Endothelial cell of umbilical vein (primary cell): ENCODE data around the gene AIF1. TPM values are rescaled to one million over a fixed set of nuclear protein-coding genes. Genes with fewer than 3 reads are reported as not detected.
A peak's percentile ranks its signal among the peaks of the same experiment; 100 is the strongest.

Experiments
- BruUV-seq: library from RNA; stranded (reverse); fragments of 400-500 nt; replicated peaks from 2 replicates; lab custom pipeline; 2021; lab: Mats Ljungman, UMichigan
- CTCF ChIA-PET: fragments of 300-600, 350-600 bp; sonication (Branson Sonifier 250); formaldehyde crosslinking; loops from one replicate; lab custom pipeline; 2021; ENCODE audit warnings: antibody characterized with exemption, inconsistent platforms; lab: Charles Lee
- POLR2A ChIA-PET: fragments of 300-600, 350-600 bp; sonication (Branson Sonifier 250); formaldehyde crosslinking; loops from one replicate; lab custom pipeline; 2021; ENCODE audit warnings: antibody characterized with exemption, inconsistent platforms; lab: Charles Lee
- DNase-seq: peaks from one replicate; pipeline ENCODE4 v3.0.0-alpha.2; 2011; ENCODE audit warnings: low read depth, low spot score
- FAIRE-seq: peaks from 2 replicates; lab custom pipeline; 2011; peaks lifted over from hg19 to GRCh38; lab: Jason Lieb, UNC
- H2AFZ ChIP-seq: 2 replicates; pipeline ENCODE4 v1.6.0; 2012; ENCODE audit warnings: low read depth, low read length, control low read depth, inconsistent platforms
- H3K27ac ChIP-seq: 2 replicates; pipeline ENCODE4 v1.5.1; 2011; ENCODE audit warnings: low read depth, mild to moderate bottlenecking, control low read depth, low read length, moderate library complexity; ENCODE audit not compliant: insufficient read depth
- H3K27me3 ChIP-seq, 2 experiments: 2 replicates each; pipeline versions ENCODE4 v1.6.0 to v1.6.1; 2011; ENCODE audit warnings: low read length in 2 of 2, mixed read lengths in 1 of 2; ENCODE audit not compliant: control insufficient read depth in 2 of 2, insufficient read depth in 2 of 2
- H3K36me3 ChIP-seq, 2 experiments: 2 replicates in 1 of 2; 3 replicates in 1 of 2; pipeline ENCODE4 v1.5.1; 2011; ENCODE audit warnings: low read length in 2 of 2, mild to moderate bottlenecking in 1 of 2, moderate library complexity in 1 of 2; ENCODE audit not compliant: control insufficient read depth in 2 of 2, insufficient read depth in 2 of 2; ENCODE audit errors: extremely low read depth in 1 of 2
- H3K4me1 ChIP-seq: 3 replicates; pipeline ENCODE4 v1.5.1; 2011; ENCODE audit warnings: mild to moderate bottlenecking, low read length; ENCODE audit not compliant: control insufficient read depth, insufficient read depth; ENCODE audit errors: extremely low read depth
- H3K4me2 ChIP-seq: 2 replicates; pipeline ENCODE4 v1.6.1; 2011; ENCODE audit warnings: low read length, control low read depth, mixed read lengths; ENCODE audit not compliant: insufficient read depth
- H3K4me3 ChIP-seq, 3 experiments: fragments of 200-600 bp in 1 of 3; sonication (generic), shearing (Covaris generic) in 1 of 3; replicated peaks in 1 of 3; 2 replicates each; pipeline ENCODE4 v1.5.1; 2011 to 2016; ENCODE audit warnings: control low read depth in 3 of 3, low read length in 3 of 3, mild to moderate bottlenecking in 2 of 3, inconsistent platforms in 1 of 3, low read depth in 1 of 3, moderate library complexity in 1 of 3; ENCODE audit not compliant: insufficient read depth in 1 of 3
- H3K79me2 ChIP-seq: 2 replicates; pipeline ENCODE4 v1.6.0; 2012; ENCODE audit warnings: low read length, inconsistent platforms; ENCODE audit not compliant: control insufficient read depth, insufficient read depth
- H3K9ac ChIP-seq: replicated peaks from 2 replicates; pipeline ENCODE3; 2011; ENCODE audit warnings: low read length, control low read depth; ENCODE audit not compliant: insufficient read depth; ENCODE audit errors: extremely low read depth
- H3K9me1 ChIP-seq: replicated peaks from 3 replicates; pipeline ENCODE4 v1.6.0; 2011; ENCODE audit warnings: mild to moderate bottlenecking, low read length; ENCODE audit not compliant: control insufficient read depth, insufficient read depth; ENCODE audit errors: extremely low read depth
- H3K9me3 ChIP-seq: replicated peaks from 2 replicates; pipeline ENCODE4 v1.5.1; 2012; ENCODE audit warnings: low read length, inconsistent platforms; ENCODE audit not compliant: control insufficient read depth, insufficient read depth
- H4K20me1 ChIP-seq: replicated peaks from 2 replicates; pipeline ENCODE3; 2011; ENCODE audit warnings: mild to moderate bottlenecking, low read length; ENCODE audit not compliant: control insufficient read depth, insufficient read depth; ENCODE audit errors: extremely low read depth
- EZH2 ChIP-seq: IDR thresholded peaks from 2 replicates; pipeline ENCODE4 v1.6.1; 2012; ENCODE audit warnings: borderline replicate concordance, low read depth, mild to moderate bottlenecking, moderate library complexity, low read length, inconsistent platforms; ENCODE audit not compliant: severe bottlenecking
- POLR2A ChIP-seq: IDR thresholded peaks from 2 replicates; pipeline ENCODE4 v1.6.1; 2012; ENCODE audit warnings: low read depth, mild to moderate bottlenecking, control low read depth, low read length
- POLR2AphosphoS5 ChIP-seq: IDR thresholded peaks from 2 replicates; pipeline ENCODE4 v1.6.1; 2012; ENCODE audit warnings: low read depth, mild to moderate bottlenecking, control low read depth, low read length, moderate library complexity; ENCODE audit not compliant: insufficient read depth
- dilution Hi-C: fragments of 300-500 bp; cut with MboI; formaldehyde crosslinking; loops from one replicate; pipeline ENCODE4 v1.15.0; 2019; ENCODE audit warnings: low sequenced_read_pairs; ENCODE audit not compliant: extremely low pct_ligation_motif_present
- intact Hi-C: fragments of 100-400 bp; cut with micrococcal nuclease; formaldehyde crosslinking; loops from one replicate; pipeline ENCODE4 v1.10.0; 2022
- polyA plus RNA-seq, 4 experiments: library from polyadenylated mRNA; depleted of rRNA in 3 of 4; stranded (reverse) in 3 of 4; unstranded in 1 of 4; fragments of >200 nt; gene quantifications; 2 replicates each; pipeline versions ENCODE4 v1.2.1 to v1.2.3, GENCODE V29; 2011 to 2012; ENCODE audit warnings: missing spikeins in 1 of 4
- total RNA-seq: library from RNA; stranded (reverse); gene quantifications from 2 replicates; pipeline ENCODE4 v1.2.3, GENCODE V29; 2021
- TF ChIP-seq, protein P1 (sequence below), 2 donors: IDR thresholded peaks; 1 replicate in 1 of 2; 2 replicates in 1 of 2; pipeline ENCODE4 v1.5.1; 2011; ENCODE audit warnings: low read length in 2 of 2, mild to moderate bottlenecking in 2 of 2, moderate library complexity in 2 of 2, control low read depth in 1 of 2, inconsistent platforms in 1 of 2, low read depth in 1 of 2; ENCODE audit not compliant: insufficient read depth in 1 of 2; ENCODE audit errors: extremely low read depth in 1 of 2

AIF1 gene
- total and polyA plus RNA-seq, 2 donors (not counting 3 experiments of a cell fraction or from before 2014, with no cell fraction given), result not detected

DNA sequence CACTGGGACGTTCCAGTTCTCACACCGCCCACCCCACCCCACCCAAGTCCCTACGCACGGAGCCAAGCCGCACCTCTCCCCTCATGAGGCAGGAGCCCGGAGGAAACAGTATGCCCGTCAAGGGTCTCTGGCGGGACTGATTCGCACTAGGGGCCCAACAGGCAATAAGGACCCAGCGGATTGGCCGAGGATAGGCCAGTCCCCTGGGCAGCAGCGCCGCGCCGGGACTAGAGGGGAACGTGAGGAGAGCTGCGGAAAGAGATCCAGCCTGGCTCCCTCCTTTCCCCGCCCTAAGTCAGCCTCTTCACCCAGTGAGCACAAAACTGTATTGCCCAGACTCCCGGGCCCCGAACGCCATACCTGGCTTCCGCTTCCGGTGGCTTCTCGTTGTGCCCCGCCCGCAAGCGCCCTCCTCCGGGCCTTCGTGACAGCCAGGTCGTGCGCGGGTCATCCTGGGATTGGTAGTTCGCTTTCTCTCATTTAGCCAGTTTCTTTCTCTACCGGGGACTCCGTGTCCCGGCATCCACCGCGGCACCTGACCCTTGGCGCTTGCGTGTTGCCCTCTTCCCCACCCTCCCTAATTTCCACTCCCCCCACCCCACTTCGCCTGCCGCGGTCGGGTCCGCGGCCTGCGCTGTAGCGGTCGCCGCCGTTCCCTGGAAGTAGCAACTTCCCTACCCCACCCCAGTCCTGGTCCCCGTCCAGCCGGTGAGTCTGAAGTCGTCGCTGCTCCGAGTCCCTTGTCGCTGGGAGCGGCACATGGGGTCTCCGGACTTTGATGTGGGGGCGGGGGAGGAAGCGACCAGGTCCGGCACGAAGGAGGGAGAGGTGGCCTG is 50.7 kb downstream of the AIF1 start, which contains the start of gene CSNK2B:
Gene CSNK2B, plus strand, starts transcription at position 580 of the 836 bp plus-strand sequence. CDS start 752 bp downstream, outside the sequence.
- Histone ChIP-seq H2AFZ (peak within 1 kb of the TSS; percentile 60), H3K79me2 (peaks cover 32% of the 10 kb centered on the region), H3K36me3 (peaks cover 21 to 24% of the 10 kb centered on the region in 2 experiments), H4K20me1 (no peaks in the 10 kb centered on the region), H3K9ac (peak within 1 kb of the TSS; percentile 79), H3K9me1 (no peaks in the 10 kb centered on the region), H3K27me3 (no peaks in the 10 kb centered on the region), H3K4me2 (peak within 1 kb of the TSS; percentile 86), H3K4me3 (peak within 1 kb of the TSS; percentile 70 to 94 (median 72)), H3K9me3 (no peaks in the 10 kb centered on the region), H3K27ac (peak within 1 kb of the TSS; percentile 77), H3K4me1 (peaks cover 28% of the 10 kb centered on the region)
- intact Hi-C loops, result loop anchor here (1.0 to 10.0 kb wide), 7 partner anchors 13 to 529 kb away; partner anchors contain the start of genes ATP6V1G2, BAG6, GPSM3 and LY6G5C
- FAIRE-seq (peak; percentile 99), DNase-seq (peak; percentile 97)
- no TSS peak for BruUV-seq
- CTCF ChIA-PET, result interaction anchor here (1.3 to 1.7 kb wide), 2 partner anchors 26 to 141 kb away, joined by 4 read pairs; partner anchors contain the start of gene LSM2
- dilution Hi-C loops, result no loop called here
- TF ChIP-seq EZH2 (no peak), POLR2AphosphoS5 (peak; percentile 80), POLR2A (peak; percentile 54)
- TF ChIP-seq, protein P1, sequence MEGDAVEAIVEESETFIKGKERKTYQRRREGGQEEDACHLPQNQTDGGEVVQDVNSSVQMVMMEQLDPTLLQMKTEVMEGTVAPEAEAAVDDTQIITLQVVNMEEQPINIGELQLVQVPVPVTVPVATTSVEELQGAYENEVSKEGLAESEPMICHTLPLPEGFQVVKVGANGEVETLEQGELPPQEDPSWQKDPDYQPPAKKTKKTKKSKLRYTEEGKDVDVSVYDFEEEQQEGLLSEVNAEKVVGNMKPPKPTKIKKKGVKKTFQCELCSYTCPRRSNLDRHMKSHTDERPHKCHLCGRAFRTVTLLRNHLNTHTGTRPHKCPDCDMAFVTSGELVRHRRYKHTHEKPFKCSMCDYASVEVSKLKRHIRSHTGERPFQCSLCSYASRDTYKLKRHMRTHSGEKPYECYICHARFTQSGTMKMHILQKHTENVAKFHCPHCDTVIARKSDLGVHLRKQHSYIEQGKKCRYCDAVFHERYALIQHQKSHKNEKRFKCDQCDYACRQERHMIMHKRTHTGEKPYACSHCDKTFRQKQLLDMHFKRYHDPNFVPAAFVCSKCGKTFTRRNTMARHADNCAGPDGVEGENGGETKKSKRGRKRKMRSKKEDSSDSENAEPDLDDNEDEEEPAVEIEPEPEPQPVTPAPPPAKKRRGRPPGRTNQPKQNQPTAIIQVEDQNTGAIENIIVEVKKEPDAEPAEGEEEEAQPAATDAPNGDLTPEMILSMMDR (IDR thresholded peaks at IDR 0.05; ENCODE audit: extremely low read depth in 1 of 2, insufficient read depth in 1 of 2, low read depth in 1 of 2, low read length in 2 of 2), result peak in 1 of 2 donors; percentile 13
- POLR2A ChIA-PET, result interaction anchor here (0.6 to 1.2 kb wide), 6 partner anchors 13 to 162 kb away, joined by 3 to 5 read pairs (median 4); partner anchors contain the start of genes ABHD16A, BAG6, HSPA1B and NFKBIL1
